Muscle layer of duodenum (tissue), 2 donors: Measurements from ENCODE around the gene ZP2.
"Not testable (repeated sequence)": the region's sequence is repeated elsewhere in the genome, so short reads cannot be mapped to it uniquely, and the experiment has no call there.

ENCODE experiments used
- H3K27ac ChIP-seq: one replicate; pipeline ENCODE4 v1.7.0; 2013; ENCODE audit warnings: mild to moderate bottlenecking, low read length
- H3K27me3 ChIP-seq: one replicate; pipeline ENCODE4 v1.7.0; 2013; ENCODE audit warnings: low read depth, mild to moderate bottlenecking, control low read depth, low read length
- H3K36me3 ChIP-seq, 2 donors: one replicate each; pipeline ENCODE4 v1.7.0; 2013; ENCODE audit warnings: low read length in 2 of 2, control low read depth in 1 of 2, mild to moderate bottlenecking in 1 of 2; ENCODE audit not compliant: insufficient read depth in 2 of 2, control insufficient read depth in 1 of 2
- H3K4me1 ChIP-seq, 2 donors: one replicate each; pipeline ENCODE4 v1.7.0; 2013; ENCODE audit warnings: low read length in 2 of 2, mild to moderate bottlenecking in 2 of 2, control low read depth in 1 of 2, moderate library complexity in 1 of 2; ENCODE audit not compliant: insufficient read depth in 2 of 2, control insufficient read depth in 1 of 2
- H3K4me3 ChIP-seq, 2 donors: one replicate each; pipeline ENCODE4 v1.7.0; 2013; ENCODE audit warnings: low read length in 2 of 2, low read depth in 1 of 2, mild to moderate bottlenecking in 1 of 2
- H3K9me3 ChIP-seq, 2 donors: one replicate each; pipeline ENCODE4 v1.7.0; 2013; ENCODE audit warnings: low read length in 2 of 2, control low read depth in 1 of 2, mild to moderate bottlenecking in 1 of 2; ENCODE audit not compliant: control insufficient read depth in 1 of 2
- donor health status: healthy.

Gene ZP2

DNA sequence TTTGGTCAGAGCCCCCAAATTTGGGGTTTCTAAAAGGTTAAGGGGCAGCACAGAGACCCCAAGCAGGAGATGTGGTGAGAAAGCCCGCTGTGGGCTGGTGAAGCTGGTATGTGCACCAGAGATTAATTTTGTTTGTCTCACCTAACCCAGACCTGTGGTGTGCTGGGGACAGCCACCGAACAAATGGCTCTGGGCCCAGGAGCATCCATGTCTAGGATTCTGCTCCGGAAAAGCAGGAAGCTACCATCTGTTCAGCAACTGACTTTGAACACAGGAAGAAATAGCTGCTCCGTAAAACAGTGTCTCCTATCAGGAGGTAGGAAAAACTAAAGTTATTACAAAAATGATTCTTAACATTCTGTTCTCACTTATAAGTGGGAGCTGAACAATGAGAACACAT lies 2.7 kb upstream of the ZP2 start:
- H3K9me3 ChIP-seq, result no peaks in the 10 kb centered on the region
- H3K27me3 ChIP-seq, result no peaks in the 10 kb centered on the region
- H3K4me3 ChIP-seq, result no peak overlapping the region
- H3K36me3 ChIP-seq, result no peaks in the 10 kb centered on the region
- no peak overlapping the region for H3K27ac ChIP-seq
- H3K4me1 ChIP-seq, result no peaks in the 10 kb centered on the region

DNA sequence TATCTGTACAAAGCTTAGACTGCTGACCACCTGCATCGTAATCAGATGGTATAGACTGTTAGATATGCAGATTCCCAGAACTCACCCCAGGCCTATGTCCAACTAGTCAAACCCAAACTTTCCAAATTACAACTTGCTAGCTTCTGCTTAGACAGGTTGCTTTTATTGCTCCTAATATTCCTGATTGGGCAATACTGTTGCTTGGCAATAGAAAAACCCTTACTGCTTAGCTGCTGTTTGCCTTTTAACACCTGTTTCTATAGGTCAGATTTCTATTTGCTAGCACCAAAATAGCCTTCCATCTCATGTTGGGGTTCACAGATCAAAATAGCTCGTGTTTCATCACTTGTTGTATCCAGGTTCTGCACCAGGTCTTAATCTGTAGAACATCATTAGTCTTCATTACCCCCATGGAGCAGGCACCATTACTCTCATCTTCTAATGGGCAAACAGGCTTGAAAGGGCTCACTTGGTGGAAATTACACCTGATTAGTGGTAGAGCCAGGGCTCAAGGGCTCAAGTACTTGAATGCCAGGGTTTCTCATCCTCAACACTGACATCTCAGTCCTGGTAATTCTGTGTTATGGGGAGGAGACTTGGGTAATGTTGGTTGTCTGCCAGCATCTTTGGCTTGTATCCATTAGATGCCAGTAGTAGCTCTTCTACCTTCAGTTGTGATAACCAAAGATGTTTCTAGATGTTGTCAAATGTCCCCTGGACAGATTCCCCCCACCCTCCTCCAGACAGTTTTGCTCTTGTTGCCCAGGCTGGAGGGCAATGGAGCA lies 2.7 kb downstream of the ZP2 start:
- H3K9me3 ChIP-seq, result no peaks in the 10 kb centered on the region
- no peak overlapping the region for H3K4me3 ChIP-seq
- no peaks in the 10 kb centered on the region for H3K36me3 ChIP-seq
- no peaks in the 10 kb centered on the region for H3K27me3 ChIP-seq
- H3K27ac ChIP-seq, result no peak overlapping the region
- H3K4me1 ChIP-seq, result no peaks in the 10 kb centered on the region

DNA sequence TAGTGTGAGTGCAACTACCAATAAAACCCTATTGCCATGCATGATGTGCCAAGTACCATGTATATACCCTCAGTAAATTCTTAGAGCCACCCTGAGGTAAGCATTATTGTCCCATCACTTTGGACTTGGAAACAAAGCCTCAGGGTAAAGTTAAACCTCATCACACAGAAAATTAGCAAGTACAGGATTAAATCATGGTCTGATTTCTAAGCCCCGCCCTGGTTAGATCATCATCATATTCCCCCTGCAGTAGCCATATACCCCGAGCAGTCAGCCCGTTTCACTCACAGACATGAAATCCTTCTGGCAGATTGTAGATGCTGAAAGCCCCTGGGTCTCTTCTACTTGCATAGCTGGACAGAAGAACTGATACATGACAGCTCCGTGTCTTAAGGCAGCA lies 4.8 kb downstream of the ZP2 start:
- Histone ChIP-seq H3K4me3 (no peak overlapping the region), H3K27ac (no peak overlapping the region), H3K27me3 (no peaks in the 10 kb centered on the region), H3K9me3 (no peaks in the 10 kb centered on the region), H3K36me3 (no peaks in the 10 kb centered on the region), H3K4me1 (no peaks in the 10 kb centered on the region)

DNA sequence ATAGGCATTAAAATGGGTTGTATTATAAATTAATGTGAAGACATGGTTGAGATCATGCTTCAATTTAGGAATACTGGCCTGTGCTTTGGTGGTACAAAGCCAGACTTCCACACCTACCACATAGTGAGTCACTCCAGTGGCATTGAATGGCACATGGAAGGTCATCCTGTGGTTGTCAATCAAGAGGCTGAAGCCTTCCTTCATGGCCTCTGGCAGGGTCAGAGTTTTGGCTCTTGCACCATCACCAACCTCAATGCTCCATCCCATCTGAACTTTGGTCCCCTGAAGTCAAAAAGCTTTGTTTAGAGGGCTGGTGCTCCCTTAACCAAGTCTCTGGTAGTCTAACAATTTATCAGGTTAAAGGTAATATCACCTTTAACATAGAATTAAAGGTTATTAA lies 6.1 kb downstream of the ZP2 start:
- no peaks in the 10 kb centered on the region for H3K27me3 ChIP-seq
- no peaks in the 10 kb centered on the region for H3K9me3 ChIP-seq
- no peaks in the 10 kb centered on the region for H3K4me1 ChIP-seq
- H3K36me3 ChIP-seq, result no peaks in the 10 kb centered on the region
- no peak overlapping the region for H3K4me3 ChIP-seq
- no peak overlapping the region for H3K27ac ChIP-seq

DNA sequence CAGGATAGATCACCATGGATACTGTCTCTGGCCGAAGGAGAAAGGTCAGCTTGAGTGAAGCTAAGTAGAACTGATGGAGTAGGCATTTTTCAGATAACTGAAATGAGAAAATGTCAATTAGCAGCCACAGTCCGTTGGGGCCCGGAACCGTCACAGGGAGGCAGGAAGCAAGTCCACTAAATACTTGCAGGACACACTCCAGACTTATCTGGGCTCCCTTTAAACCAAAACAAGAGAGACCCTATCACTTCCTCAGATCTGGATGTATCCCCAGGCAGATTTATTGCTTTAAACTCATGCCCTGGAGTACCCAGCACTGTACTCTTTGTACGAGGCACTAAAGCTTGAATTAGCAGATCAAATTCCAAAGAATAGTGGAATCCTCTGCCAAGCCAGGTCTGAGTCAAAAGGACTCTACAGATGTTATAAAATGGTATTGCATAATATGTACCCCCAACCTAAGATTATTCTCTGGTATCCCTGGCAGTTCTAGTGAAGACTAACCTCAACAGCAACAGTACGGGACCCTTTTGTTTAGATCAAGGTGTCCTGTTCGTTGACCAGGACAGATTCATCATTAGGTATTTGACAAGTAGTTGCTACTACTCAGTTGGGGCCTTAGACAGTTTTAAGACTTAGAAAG lies 8.1 kb downstream of the ZP2 start:
- no peaks in the 10 kb centered on the region for H3K27me3 ChIP-seq
- H3K4me3 ChIP-seq, result no peak overlapping the region
- H3K27ac ChIP-seq, result no peak overlapping the region
- no peaks in the 10 kb centered on the region for H3K4me1 ChIP-seq
- no peaks in the 10 kb centered on the region for H3K36me3 ChIP-seq
- no peaks in the 10 kb centered on the region for H3K9me3 ChIP-seq

DNA sequence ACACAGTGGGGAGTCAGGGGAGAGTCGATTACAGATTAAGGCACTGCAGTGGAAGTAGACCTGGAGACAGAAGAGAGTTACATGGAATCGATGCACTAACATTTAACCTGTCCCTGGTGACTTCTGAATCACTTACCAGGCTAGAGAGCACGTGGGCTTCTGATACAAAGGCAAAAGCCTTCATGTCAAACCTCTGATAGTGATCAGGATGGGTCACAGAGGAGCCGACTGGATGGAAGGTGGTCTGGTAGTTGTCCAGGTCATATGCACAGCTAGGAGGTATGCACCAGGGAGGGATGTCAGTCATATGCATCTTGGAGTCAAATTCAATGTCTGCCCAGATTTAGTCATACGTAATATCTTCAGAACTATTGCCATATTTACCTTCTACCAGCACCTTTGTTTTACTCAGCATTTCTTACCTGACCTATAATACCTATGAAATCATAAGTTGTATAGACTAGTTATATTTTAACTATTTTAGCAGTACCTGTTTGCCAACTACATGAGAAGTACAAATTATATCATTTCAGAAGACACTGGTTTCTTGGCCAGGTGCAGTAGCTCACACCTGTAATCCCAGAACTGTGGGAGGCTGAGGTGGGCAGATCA lies 11.7 kb downstream of the ZP2 start:
- Histone ChIP-seq H3K27ac (no peak overlapping the region), H3K36me3 (no peaks in the 10 kb centered on the region), H3K27me3 (no peaks in the 10 kb centered on the region), H3K9me3 (no peaks in the 10 kb centered on the region), H3K4me3 (no peak overlapping the region), H3K4me1 (no peaks in the 10 kb centered on the region)

DNA sequence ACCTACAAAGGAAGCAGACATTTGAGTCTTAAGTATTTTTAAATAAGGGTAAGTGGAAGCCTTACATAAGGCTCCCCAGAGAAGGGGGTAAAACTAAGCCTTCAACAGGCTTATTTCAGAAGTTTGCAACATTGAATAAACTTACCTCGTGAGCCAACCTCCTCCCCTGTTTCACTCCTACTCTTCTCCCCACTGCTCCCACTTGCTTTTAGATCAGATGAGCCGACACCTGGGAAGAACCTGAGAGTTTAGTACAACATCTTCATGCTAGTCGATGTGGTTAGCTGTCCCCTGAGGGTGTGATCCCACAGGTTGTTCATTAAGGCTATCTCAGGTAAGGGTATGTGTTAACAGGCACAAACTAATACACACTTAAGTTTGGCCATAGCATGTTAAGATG lies 13.8 kb downstream of the ZP2 start:
- H3K27me3 ChIP-seq, result no peaks in the 10 kb centered on the region
- H3K4me3 ChIP-seq, result no peak overlapping the region
- H3K36me3 ChIP-seq, result no peaks in the 10 kb centered on the region
- H3K9me3 ChIP-seq, result no peaks in the 10 kb centered on the region
- H3K4me1 ChIP-seq, result no peaks in the 10 kb centered on the region
- no peak overlapping the region for H3K27ac ChIP-seq

DNA sequence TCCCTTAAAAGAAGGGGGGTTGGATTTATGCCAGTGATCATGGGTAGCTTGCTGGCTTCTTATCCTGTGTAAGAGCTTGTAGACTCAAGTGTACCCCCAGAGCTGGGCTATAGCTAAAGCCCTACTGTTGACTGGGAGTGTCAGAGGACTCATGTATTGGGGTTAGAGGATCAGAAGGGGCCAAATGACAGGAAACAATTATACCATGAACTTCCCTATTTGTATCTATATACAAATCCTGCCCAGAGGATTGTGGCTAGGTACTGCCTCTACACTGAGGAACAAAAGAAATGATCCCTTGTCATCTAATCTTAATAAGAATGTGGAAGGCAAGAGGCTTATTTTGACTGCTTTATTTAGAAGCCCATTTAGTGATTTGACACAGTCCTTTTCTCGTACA lies 14.3 kb downstream of the ZP2 start:
- Histone ChIP-seq H3K9me3 (no peaks in the 10 kb centered on the region), H3K4me1 (no peaks in the 10 kb centered on the region), H3K27ac (no peak overlapping the region), H3K27me3 (no peaks in the 10 kb centered on the region), H3K4me3 (no peak overlapping the region), H3K36me3 (no peaks in the 10 kb centered on the region)

DNA sequence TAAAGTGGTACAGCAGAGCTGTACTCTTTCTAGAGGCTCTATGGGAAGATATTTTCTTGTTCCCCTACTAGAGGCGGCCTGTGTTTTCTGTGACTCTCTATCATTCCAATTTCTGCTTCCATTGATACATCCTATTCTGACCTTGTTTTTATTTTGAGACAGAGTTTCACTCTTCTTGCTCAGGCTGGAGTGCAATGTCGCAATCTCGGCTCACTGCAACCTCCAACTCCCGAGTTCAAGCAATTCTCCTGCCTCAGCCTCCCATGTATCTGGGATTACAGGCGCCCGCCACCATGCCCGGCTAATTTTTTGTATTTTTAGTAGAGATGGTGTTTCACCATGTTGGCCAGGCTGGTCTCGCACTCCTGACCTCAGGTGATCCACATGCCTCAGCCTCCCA lies 16.0 kb downstream of the ZP2 start:
- not testable (repeated sequence) for H3K4me1 ChIP-seq, H3K4me3 ChIP-seq, H3K27me3 ChIP-seq, H3K9me3 ChIP-seq, H3K27ac ChIP-seq, H3K36me3 ChIP-seq

DNA sequence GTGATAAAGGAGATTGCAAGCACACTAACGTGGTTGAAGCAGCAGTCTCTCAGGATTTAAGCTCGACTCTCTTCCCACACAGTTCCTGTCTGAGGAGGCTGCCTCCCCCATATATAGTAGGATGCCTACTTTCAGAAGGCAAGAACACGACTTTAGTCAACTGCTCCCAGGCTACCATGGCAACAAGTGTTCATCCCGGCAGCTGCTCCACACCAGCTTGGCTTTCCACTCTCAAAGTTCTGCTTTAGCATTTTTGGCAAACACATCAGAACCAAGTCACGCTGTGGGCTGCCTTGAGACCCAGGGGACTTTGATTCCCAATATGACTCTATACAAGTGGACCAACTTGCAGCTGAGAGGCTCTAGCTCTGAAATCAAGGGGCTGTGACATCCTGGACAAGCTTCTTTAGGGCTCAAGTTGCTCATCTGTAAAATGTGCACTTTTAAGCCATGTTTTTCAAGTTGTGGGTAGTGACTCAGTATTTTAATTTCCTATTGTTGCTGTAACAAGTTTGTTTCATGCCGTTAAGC lies 16.5 kb downstream of the ZP2 start:
- H3K9me3 ChIP-seq, result no peaks in the 10 kb centered on the region

DNA sequence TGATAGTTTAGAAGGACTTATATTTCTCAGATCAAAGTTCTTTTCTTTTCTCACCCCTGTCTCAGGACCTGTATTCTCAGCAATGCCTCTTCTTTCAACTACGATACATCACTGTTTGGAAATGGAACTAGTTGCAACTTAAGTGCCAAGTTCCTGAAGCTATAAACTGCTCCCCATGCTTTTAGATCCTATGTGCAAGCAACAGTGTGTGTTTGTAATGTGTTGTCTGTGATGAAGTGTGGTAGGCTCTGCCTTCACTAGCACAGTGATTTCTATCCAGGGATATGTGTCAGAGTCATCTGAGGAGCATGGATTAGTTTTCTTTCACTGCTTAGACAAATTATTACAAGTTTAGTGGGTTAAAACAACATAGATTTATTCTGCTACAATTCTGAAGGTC lies 18.4 kb downstream of the ZP2 start:
- Histone ChIP-seq H3K4me1 (peaks cover 0 to 5% of the 10 kb centered on the region in 2 donors), H3K27ac (no peak overlapping the region), H3K4me3 (no peak overlapping the region), H3K9me3 (no peaks in the 10 kb centered on the region), H3K36me3 (no peaks in the 10 kb centered on the region), H3K27me3 (no peaks in the 10 kb centered on the region)

More for the DNA sequence above, 16.5 kb downstream of the ZP2 start:
- Histone ChIP-seq H3K36me3 (no peaks in the 10 kb centered on the region), H3K4me3 (no peak overlapping the region), H3K4me1 (no peaks in the 10 kb centered on the region), H3K27ac (no peak overlapping the region), H3K27me3 (no peaks in the 10 kb centered on the region)
